Stimulated activated naive CD4-positive, alpha-beta T cell (primary cell): ENCODE data around the gene OR2AG2.

Experiments used
- DNase-seq, 6 experiments: peaks; one replicate each; lab custom pipeline; 2025; lab: John Stamatoyannopoulos, UW

OR2AG2 gene

DNA sequence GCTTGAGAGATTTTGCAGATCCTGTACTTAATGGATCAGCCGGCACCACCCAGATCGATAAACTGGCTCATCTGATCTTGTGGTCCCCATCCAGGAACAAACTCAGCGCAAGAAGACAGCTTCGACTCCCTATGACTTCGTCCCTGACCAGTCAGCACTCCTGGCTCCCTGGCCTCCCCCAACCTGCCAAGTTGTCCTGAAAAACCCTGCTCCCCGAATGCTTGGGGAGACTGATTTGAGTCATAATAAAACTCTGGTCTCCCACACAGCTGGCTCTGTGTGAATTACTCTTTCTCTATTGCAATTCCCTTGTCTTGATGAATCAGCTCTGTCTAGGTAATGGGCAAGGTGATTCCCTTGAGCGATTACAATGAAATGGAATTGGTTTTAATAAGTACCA, 29.5 kb downstream of the OR2AG2 start:
- DNase-seq = no peak

DNA sequence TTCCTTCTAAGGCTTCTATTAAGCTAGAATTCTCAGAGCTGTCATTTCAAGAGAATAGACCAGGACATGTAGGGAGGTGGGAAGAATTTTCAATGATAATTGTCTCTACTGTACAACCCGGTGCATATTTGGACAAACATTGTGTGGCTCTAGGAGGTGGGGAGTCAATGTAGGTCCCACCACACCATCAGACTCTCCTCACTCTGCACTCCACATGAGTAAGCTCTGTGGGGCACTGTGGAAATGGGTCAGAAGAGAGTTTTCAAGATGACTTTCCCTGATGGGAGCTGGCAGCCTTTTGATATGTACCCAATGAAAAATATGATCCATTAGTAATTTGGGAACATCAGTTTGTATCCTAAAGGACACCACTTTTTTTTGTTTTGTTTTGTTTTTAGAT, 33.2 kb downstream of the OR2AG2 start:
- DNase-seq = no peak

DNA sequence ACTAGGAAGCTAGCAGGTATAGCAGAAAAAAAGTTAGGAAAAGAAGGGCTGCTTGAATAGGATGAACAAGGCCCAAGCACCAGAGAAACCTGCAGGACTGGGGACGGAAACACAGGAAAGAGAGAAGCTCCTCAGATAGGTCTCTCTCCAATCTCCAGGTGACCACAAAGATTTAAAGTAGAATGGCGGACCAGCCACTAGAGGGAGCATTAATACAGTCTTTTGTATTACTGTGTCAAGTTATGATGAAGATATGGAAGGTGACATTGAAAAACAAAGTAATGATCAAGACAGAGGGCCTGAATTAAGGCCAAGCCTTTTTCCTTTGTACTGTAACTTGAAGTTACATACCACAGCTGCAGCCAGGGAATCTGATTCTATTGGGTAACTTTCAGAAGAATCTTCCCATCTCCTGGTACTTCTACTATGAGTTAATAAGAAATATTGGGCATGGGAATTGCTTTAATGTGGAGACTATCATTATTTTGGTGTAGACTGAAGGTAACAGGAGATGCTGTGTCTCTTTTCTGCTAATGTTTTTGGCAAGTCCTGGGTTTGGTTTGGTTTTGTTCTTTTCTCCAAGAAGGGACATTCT, 33.8 kb downstream of the OR2AG2 start:
- DNase-seq = peak; percentile 26 to 75 (median 59)

DNA sequence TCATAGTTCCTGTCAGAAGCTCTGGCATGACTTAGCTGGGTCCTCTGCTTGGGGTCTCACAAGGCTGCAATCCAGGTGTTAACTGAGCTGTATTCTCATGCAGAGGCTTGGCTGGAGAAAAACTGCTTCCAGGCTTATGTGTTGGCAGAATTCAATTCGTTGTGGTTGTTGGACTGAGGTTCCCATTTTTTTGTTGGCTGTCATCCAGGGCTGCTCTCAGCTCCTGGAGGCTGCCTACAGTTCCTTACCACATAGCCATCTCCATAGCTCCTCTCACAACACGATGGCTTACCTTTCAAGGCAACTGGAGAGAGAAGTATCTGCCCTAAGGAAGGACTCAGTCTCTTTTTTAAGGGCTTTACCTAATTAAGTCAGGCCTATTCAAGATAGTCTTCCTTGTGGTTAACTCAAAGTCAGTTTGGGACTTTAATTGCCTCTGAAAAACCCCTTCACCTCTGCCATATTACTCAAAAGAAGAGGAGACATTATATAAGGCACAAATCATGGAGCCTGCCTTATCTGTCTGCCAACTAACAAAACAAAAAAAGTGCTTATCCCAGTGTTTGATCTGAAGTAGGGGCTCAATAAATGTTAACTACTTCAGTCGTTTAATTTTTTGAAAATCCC, 35.2 kb downstream of the OR2AG2 start:
- no peak for DNase-seq

DNA sequence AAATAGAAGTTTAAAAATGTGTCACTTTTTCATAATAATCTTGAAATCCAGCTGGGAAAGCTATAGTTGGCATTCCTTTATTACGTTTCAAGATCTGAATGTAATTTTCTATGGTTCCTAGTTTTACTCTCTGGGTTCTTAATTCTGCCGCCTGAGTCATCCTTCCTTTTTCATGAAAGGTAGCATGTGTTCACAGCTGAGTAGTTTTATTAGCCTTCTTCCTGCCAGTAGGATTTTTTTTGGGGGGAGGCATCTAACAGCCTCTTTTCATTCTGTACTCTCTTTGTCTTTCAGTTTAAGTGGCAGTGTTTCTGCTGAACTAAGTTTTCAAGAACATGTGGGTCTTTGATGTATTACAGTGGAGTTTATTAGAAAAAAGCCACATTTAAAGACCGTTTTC, 36.5 kb downstream of the OR2AG2 start:
- DNase-seq = peak in 1 of 6 experiments; percentile 8

DNA sequence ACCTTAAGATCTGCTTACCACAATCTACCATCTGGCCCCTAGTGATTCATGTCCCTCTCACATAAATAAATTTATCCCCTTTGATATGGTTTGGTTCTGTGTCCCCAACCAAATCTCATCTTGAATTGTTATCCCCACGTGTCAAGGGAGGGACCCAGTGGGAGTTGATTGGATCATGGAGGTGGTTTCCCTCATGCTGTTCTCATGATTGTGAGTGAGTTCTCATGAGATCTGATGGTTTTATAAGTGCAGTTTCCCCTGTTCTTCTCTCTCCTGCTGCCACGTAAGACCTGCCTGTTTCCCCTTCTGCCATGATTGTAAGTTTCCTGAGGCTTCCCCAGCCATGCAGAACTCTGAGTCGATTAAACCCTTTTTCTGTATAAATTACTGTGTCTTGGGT, 37.2 kb downstream of the OR2AG2 start:
- DNase-seq = no peak

DNA sequence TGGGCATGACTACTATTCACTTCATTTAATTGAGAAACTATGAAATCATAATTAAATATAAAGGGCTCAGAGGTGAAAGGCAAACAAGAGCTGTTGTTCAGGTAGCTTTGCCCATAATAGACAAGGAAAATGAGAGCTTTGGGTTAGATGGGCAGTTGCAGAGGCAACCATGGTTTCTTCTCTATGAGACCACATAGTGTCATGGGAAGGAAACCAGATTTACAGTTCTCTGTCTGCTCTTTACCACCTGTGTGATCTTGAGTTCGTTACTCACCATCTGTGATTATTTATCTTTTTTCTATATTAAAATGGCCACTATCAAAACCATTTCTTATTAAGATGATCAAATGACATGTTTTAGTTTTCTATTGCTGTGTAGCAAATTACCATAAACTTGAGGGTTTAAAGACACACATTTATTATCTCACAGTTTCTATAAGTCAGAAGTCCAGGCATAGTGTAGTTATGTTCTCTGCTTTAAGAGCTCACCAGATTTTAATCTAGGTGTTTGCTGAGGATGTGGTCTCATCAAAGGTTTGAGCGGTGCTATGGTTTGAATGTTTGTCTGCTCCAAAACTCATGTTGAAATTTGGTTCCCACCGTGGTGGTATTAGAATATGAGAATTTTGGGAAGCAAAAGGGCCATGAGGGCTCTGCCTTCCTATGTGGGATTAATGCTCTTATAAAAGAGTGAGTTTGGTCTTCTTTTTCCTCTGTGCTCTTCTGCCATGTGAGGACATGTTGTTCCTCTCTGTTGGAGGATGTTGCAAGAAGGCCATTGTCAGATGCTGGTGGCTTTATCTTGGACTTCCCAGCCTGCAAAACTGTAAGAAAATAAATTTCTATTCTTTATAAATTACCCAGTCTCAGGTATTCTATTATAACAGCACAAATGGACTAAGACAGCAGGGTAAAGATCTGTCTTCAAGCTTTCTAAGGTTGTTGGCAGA, 38.2 kb downstream of the OR2AG2 start:
- peak in 4 of 6 experiments; percentile 6 to 63 (median 54) for DNase-seq

DNA sequence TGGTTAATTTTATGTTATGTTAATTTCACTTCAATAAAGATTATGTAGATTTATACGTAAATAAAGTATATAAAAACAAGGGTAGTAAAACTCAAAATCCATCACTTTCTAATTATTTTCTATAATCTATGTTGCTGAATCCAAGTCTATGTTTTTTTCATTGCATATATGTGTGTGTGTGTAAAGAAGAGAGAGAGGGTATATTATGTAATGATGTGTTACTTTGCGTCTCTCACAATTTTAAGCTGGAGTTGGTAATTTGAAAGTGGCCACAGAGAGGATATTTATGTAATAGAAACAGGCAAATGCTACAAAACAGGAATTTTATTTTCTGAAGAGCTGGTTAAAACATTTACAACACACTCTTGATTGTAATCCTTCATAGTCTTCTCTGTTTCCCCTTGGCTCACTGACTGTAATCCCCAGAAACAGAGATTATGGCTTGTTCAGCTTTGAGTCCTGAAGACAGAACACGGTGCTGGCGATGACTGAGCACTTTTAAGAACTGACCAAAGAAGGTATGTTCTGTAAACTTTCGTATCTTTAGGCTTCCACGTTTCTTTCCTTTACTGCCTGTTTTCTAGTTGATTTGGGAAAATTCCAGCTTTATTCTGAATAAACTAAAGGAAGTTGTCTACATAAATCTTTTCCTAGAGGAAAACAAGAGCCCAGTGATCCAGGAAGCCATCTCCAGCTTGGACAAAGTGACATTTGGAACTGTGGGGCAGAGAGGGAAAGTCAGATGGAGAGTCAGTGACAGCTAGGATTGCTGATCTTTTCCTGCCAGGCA, 43.6 kb downstream of the OR2AG2 start:
- no peak for DNase-seq

DNA sequence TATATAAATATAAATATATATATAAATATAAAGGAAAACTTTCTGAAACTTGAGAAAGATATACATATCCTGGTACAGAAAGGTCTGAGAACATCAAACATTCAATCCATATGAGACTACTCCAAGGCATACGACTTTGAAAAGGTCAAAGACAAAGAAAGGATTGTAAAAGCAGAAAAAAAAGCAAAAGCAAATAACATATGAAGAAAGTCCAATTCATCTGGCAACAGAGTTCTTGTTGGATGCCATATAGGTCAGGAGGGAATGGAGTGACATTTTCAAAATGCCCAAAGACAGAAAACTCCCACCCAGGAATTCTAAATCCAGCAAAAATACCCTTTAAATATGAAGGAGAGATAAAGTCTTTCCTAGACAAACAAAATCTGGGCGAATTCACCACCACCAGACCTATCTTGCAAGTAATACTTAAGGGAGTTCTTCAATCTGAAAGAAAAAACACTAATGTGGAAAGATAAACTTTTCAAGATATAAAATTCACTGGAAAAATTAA, 46.3 kb downstream of the OR2AG2 start:
- DNase-seq = no peak

DNA sequence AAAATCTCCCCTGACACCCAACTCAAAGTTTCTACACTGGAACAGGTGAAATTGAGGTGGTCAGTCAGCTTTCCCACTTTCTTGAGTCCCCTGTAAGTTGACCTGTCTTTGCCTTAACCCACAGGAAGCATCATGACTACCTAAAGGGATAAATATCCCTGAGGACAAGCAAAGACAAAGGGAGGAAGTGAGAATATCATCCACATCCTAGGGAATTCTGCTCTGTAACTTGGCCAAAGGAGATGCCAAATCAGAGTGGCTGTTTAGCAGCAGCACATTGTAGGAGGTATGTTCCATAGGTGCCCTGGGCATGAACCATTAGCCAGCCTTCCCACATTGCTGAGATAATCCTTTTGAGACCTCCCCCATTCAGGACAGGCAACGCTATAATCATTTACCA, 47.8 kb downstream of the OR2AG2 start:
- DNase-seq = no peak

DNA sequence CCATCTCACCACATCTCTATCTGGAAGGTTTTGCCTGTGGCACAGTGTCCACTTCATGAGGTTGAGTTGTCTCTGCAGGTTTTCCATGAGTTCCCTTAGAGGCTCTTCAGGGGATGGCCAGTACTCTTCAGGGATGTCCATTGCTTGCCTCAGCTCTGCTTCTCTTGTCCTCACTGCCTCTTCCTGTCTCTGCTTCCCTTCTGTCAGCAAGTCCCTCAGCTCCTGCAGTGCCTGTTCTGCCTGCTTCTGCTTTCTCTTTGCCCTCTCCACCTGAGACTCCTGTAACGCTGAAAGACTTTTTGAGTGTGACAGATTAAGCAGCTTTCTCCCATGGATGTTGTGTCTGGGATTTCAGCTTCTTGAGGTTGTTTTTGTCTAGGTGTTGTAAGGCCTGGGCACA, 50.4 kb downstream of the OR2AG2 start:
- no peak for DNase-seq

DNA sequence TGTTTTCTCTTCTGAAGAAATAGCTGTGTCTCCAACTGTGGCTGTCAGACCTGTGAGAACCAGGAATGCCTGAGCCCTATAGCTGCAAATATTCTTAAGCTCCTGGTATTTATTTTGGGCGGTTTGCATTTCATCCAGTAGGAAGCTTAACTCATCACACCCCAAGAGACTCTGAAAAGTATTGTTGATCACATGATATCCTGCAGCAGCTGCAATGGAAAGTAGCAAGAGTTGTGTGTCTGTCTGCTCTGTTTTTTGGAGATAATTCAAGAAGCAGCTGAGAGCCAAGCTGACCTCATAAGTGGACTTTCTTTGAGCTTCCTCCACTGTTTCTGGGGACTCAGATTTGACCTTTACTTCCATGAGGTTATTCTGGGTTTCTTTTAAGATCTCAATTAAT, 52.2 kb downstream of the OR2AG2 start:
- no peak for DNase-seq

DNA sequence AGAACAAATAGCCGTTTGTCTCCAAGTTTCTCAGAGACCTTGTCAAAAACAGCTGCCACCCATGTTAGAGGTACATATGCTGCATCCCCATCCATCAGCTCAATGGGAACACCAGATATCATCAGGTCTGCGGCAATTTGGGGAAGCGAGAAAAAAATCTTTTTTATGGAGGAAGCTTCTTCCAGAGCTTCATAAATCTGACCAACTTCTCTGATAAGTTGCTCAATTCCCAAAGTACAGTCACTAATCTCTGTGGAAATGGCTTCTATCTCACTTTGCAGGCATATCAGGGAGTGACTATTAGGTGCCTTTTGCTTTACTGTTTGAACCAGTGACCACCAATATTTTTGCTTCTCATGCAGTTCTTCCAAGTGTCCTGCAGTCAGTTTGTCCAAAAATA, 54.4 kb downstream of the OR2AG2 start:
- no peak for DNase-seq
